Activated naive CD8-positive, alpha-beta T cell treated with anti-CD3 and anti-CD28 coated beads, Interleukin-2, amount 10 ng/mL, durations not matched to agents 7 days and 5 days (primary cell): ENCODE results near the gene OR6N2. TPM values are rescaled to one million over a fixed set of nuclear protein-coding genes. Genes with fewer than 3 reads are reported as not detected.

Experiments used
- ATAC-seq: fragments of 150-1000 bp; cut with Tn5 transposase; one replicate; pipeline ENCODE4 v1.10.0; 2021; ENCODE audit warnings: low read depth, moderate library complexity
- POLR2A ChIA-PET: fragments of 350-600 bp; sonication (Branson Sonifier 250); formaldehyde crosslinking; loops from one replicate; lab custom pipeline; 2021; ENCODE audit warnings: antibody characterized with exemption; lab: Charles Lee
- DNase-seq: peaks from one replicate; pipeline ENCODE4 v3.0.0; 2021
- H3K27ac Mint-ChIP-seq: one replicate; pipeline ENCODE4 v1.8.0; 2022; ENCODE audit warnings: mild to moderate bottlenecking, mixed read lengths
- H3K27me3 Mint-ChIP-seq: one replicate; pipeline ENCODE4 v1.8.0; 2022; ENCODE audit warnings: mild to moderate bottlenecking, moderate library complexity, mixed read lengths
- H3K36me3 Mint-ChIP-seq: one replicate; pipeline ENCODE4 v1.8.0; 2021; ENCODE audit warnings: mild to moderate bottlenecking, mixed read lengths
- H3K4me1 Mint-ChIP-seq: one replicate; pipeline ENCODE4 v1.8.0; 2021; ENCODE audit warnings: mixed read lengths
- H3K4me3 Mint-ChIP-seq: one replicate; pipeline ENCODE4 v1.8.0; 2022; ENCODE audit warnings: mild to moderate bottlenecking, moderate library complexity, mixed read lengths
- H3K9me3 Mint-ChIP-seq: one replicate; pipeline ENCODE4 v1.8.0; 2021; ENCODE audit warnings: mixed read lengths
- total RNA-seq, 2 experiments: library from RNA; stranded (reverse); gene quantifications; one replicate each; pipeline ENCODE4 v1.2.3, GENCODE V29; 2021

The OR6N2 gene
- total RNA-seq, 2 experiments from 2014 or later = not detected

- Mint-ChIP-seq H3K4me1 (no peaks in the 10 kb centered on the region), H3K4me3 (no peak overlapping the region), H3K27me3 (peaks cover 8% of the 10 kb centered on the region), H3K36me3 (no peaks in the 10 kb centered on the region), H3K9me3 (no peaks in the 10 kb centered on the region), H3K27ac (no peak overlapping the region)
- no peak for DNase-seq
- ATAC-seq = no peak
- POLR2A ChIA-PET = no interaction called here
Measured at GRCh38 chr1:158728510-158729225, 52.3 kb downstream of the OR6N2 start.

- no peak for DNase-seq
- no peak for ATAC-seq
- no peaks in the 10 kb centered on the region for H3K4me1 Mint-ChIP-seq
- no peak overlapping the region for H3K27ac Mint-ChIP-seq
- no peaks in the 10 kb centered on the region for H3K36me3 Mint-ChIP-seq
- peaks cover 22% of the 10 kb centered on the region for H3K27me3 Mint-ChIP-seq
- no peak overlapping the region for H3K4me3 Mint-ChIP-seq
- no peaks in the 10 kb centered on the region for H3K9me3 Mint-ChIP-seq
- POLR2A ChIA-PET = no interaction called here
Measured at GRCh38 chr1:158724442-158724841, 56.6 kb downstream of the OR6N2 start.

Other genes starting within 250 kb of the OR6N2 start
- not detected for gene OR6Y1, start 226.8 kb downstream of the OR6N2 start, total RNA-seq
- not detected for gene OR6P1, start 210.6 kb downstream of the OR6N2 start, total RNA-seq
- not detected for gene OR10X1, start 201.3 kb downstream of the OR6N2 start, total RNA-seq
- gene OR10Z1, start 175.9 kb downstream of the OR6N2 start, total RNA-seq = not detected
- not detected for gene SPTA1, start 94.5 kb downstream of the OR6N2 start, total RNA-seq
- not detected for gene OR6K2, start 80.6 kb downstream of the OR6N2 start, total RNA-seq
- not detected for gene OR6K3, start 60.5 kb downstream of the OR6N2 start, total RNA-seq
- not detected for gene OR6K6, start 26.5 kb downstream of the OR6N2 start, total RNA-seq
- gene OR6N1, start 9.0 kb downstream of the OR6N2 start, total RNA-seq = not detected
- gene MNDA, start 50.1 kb upstream of the OR6N2 start, total RNA-seq = under 1 TPM; 0.31 to 0.47 TPM
- gene PYHIN1, start 150.3 kb upstream of the OR6N2 start, total RNA-seq = 10 to 100 TPM; 44.6 to 45.2 TPM
- gene IFI16, start 228.7 kb upstream of the OR6N2 start, total RNA-seq = 100 to 1,000 TPM; 295 to 300 TPM